ENCODE data around the gene BMPER. TPM values are rescaled to one million over a fixed set of nuclear protein-coding genes. Genes with fewer than 3 reads are reported as not detected.

The BMPER gene
- total RNA-seq, 1 experiment from 2014 or later, result 0.50 TPM

GRCh38 chr7:34011696-34012095 lies 106.4 kb downstream of the BMPER start:
- Histone ChIP-seq H2AFZ (no peak overlapping the region), H3K27ac (no peak overlapping the region), H3K9me3 (ENCODE audit: insufficient read depth, low read depth) (no peaks in the 10 kb centered on the region), H3F3A (ENCODE audit: insufficient read depth, low read depth) (no peaks in the 10 kb centered on the region), H3K4me1 (replicated peaks; ENCODE audit: insufficient read depth) (no peaks in the 10 kb centered on the region), H3K4me3 (no peak overlapping the region), H3K27me3 (ENCODE audit: insufficient read depth, low read depth) (no peaks in the 10 kb centered on the region), H3K36me3 (ENCODE audit: low read depth) (no peaks in the 10 kb centered on the region), H4K20me1 (ENCODE audit: insufficient read depth) (no peaks in the 10 kb centered on the region), H3K4me2 (no peak overlapping the region), H3K9me2 (ENCODE audit: insufficient read depth) (peaks cover 6% of the 10 kb centered on the region; the same call in 1 of the 2 replicates), H3K79me2 (ENCODE audit: low read depth) (no peaks in the 10 kb centered on the region)
- ChIA-PET POLR2A (ENCODE audit: unreplicated experiment) (no interaction called here), CTCF (no interaction called here)
- intact Hi-C loops (cut with micrococcal nuclease; ENCODE audit: unreplicated experiment), result no loop called here
- no TSS peak for BruUV-seq (replicated peaks)
- no peak for TF ChIP-seq CTCF (conservative IDR thresholded peaks at IDR 0.05)
- no peak for DNase-seq

GRCh38 chr7:34013421-34013820 lies 108.1 kb downstream of the BMPER start:
- intact Hi-C loops (cut with micrococcal nuclease; ENCODE audit: unreplicated experiment), result no loop called here
- H3K27me3 ChIP-seq (ENCODE audit: insufficient read depth, low read depth), result no peaks in the 10 kb centered on the region
- ChIA-PET POLR2A (ENCODE audit: unreplicated experiment) (no interaction called here), CTCF (no interaction called here)
- no peak overlapping the region for H3K27ac ChIP-seq
- H3K4me2 ChIP-seq, result no peak overlapping the region
- no peaks in the 10 kb centered on the region for H3K9me3 ChIP-seq (ENCODE audit: insufficient read depth, low read depth)
- TF ChIP-seq EZH2 (IDR thresholded peaks at IDR 0.05; ENCODE audit: low read depth), result no peak
- no peak for TF ChIP-seq CTCF (conservative IDR thresholded peaks at IDR 0.05)
- no peaks in the 10 kb centered on the region for H4K20me1 ChIP-seq (ENCODE audit: insufficient read depth)
- no peak overlapping the region for H2AFZ ChIP-seq
- no peaks in the 10 kb centered on the region for H3K79me2 ChIP-seq (ENCODE audit: low read depth)
- H3K9me2 ChIP-seq (ENCODE audit: insufficient read depth), result peaks cover 6% of the 10 kb centered on the region; the same call in 1 of the 2 replicates
- H3K4me1 ChIP-seq (replicated peaks; ENCODE audit: insufficient read depth), result no peaks in the 10 kb centered on the region
- no peak for DNase-seq
- H3F3A ChIP-seq (ENCODE audit: insufficient read depth, low read depth), result no peaks in the 10 kb centered on the region
- no peak overlapping the region for H3K4me3 ChIP-seq
- BruUV-seq (replicated peaks), result no TSS peak
- H3K36me3 ChIP-seq (ENCODE audit: low read depth), result no peaks in the 10 kb centered on the region

- H3F3A ChIP-seq (ENCODE audit: insufficient read depth, low read depth), result no peaks in the 10 kb centered on the region
- no peaks in the 10 kb centered on the region for H3K9me2 ChIP-seq (ENCODE audit: insufficient read depth)
- no peaks in the 10 kb centered on the region for H3K4me1 ChIP-seq (replicated peaks; ENCODE audit: insufficient read depth)
- POLR2A ChIA-PET (ENCODE audit: unreplicated experiment), result no interaction called here
- H3K4me2 ChIP-seq, result no peak overlapping the region
- no peaks in the 10 kb centered on the region for H3K79me2 ChIP-seq (ENCODE audit: low read depth)
- H2AFZ ChIP-seq, result no peak overlapping the region
- intact Hi-C loops (cut with micrococcal nuclease; ENCODE audit: unreplicated experiment), result no loop called here
- H3K4me3 ChIP-seq, result no peak overlapping the region
- CTCF ChIA-PET, result no interaction called here
- no peaks in the 10 kb centered on the region for H3K36me3 ChIP-seq (ENCODE audit: low read depth)
- no TSS peak for BruUV-seq (replicated peaks)
- no peak overlapping the region for H3K27ac ChIP-seq
- no peaks in the 10 kb centered on the region for H4K20me1 ChIP-seq (ENCODE audit: insufficient read depth)
- no peaks in the 10 kb centered on the region for H3K9me3 ChIP-seq (ENCODE audit: insufficient read depth, low read depth)
- H3K27me3 ChIP-seq (ENCODE audit: insufficient read depth, low read depth), result no peaks in the 10 kb centered on the region
- DNase-seq, result no peak
- no peak for TF ChIP-seq CTCF (conservative IDR thresholded peaks at IDR 0.05)
- TF ChIP-seq EZH2 (IDR thresholded peaks at IDR 0.05; ENCODE audit: low read depth), result no peak
Observed at GRCh38 chr7:34015651-34016050, 110.3 kb downstream of the BMPER start.
